Vagina (tissue), 2 donors: ENCODE results near the gene SLC24A3.

Source experiments
- CTCF ChIP-seq, 3 experiments: fragments of 450-650 bp in 2 of 3; fragments of 200-600 bp in 1 of 3; sonication (generic) in 1 of 3; IDR thresholded peaks; one replicate each; pipeline ENCODE4 v1.5.1; 2017 to 2019; ENCODE audit warnings: antibody characterized with exemption in 3 of 3, mild to moderate bottlenecking in 2 of 3, moderate library complexity in 2 of 3
- POLR2A ChIP-seq, 2 donors: fragments of 450-650 bp; IDR thresholded peaks; one replicate each; pipeline ENCODE4 v1.6.1; 2017; ENCODE audit warnings: antibody characterized with exemption in 2 of 2, mild to moderate bottlenecking in 2 of 2, moderate library complexity in 2 of 2

GRCh38 chr20:19748681-19749080, 536.2 kb downstream of the SLC24A3 start:
- no peak for TF ChIP-seq CTCF (IDR thresholded peaks at IDR 0.05)
- no peak for TF ChIP-seq POLR2A (IDR thresholded peaks at IDR 0.05)
